SW 1271 (cell line): ENCODE data around the gene AFF3.
A peak's percentile ranks its signal among the peaks of the same experiment; 100 is the strongest.
"Not testable (repeated sequence)": the region's sequence is repeated elsewhere in the genome, so short reads cannot be mapped to it uniquely, and the experiment has no call there.

Experiments
- DNase-seq, 2 experiments: peaks; one replicate each; lab custom pipeline; 2025; lab: John Stamatoyannopoulos, UW

AFF3 gene

DNA sequence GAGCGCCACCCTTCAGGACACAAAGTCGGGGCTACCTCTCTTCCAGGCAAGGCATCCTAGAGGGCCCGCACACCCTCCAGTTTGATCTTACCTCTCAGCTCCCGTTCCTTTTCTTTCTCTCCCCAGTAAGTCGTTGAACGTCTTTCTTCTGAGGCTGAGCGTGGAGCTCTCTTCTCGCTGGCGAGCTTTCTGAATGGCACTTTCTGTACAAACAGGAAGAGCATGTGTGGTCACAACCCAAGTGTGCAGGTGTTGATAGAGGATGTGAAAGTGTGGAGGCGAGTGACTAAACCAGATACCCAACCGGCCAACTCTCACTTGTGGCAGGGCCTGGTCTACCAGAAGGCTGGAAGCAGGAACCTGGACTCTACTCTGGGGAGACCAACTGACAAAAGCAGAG lies at the start of gene AFF3:
AFF3 (minus strand) TSS at position 198 of the 400 bp plus-strand sequence. CDS start 38,136 bp downstream, outside the sequence.
- DNase-seq, result no peak

GRCh38 chr2:100189387-100189786 lies 47.0 kb upstream of the AFF3 start:
- no peak for DNase-seq

GRCh38 chr2:100188326-100188725 lies 45.9 kb upstream of the AFF3 start:
- DNase-seq, result no peak

DNA sequence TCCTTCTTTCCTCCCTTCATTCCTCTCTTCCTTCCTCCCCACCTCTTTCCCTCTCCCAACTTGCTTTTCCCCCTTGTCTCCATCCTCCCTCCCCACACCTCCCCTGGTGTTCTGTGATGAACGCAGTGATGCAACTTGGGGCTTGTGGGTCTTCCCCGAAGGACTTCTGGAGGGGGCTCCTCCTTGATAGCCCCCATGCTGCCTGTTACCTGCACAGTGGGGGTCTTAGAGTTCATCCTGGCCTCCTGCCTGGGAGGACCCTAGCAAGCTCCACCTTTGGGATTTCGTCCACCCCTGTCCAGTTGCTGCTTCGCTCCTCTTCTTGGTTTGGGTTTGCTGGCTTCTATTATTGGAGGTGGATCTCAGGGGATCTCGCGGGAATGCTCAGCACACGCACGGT lies 43.7 kb upstream of the AFF3 start:
- DNase-seq, result no peak

DNA sequence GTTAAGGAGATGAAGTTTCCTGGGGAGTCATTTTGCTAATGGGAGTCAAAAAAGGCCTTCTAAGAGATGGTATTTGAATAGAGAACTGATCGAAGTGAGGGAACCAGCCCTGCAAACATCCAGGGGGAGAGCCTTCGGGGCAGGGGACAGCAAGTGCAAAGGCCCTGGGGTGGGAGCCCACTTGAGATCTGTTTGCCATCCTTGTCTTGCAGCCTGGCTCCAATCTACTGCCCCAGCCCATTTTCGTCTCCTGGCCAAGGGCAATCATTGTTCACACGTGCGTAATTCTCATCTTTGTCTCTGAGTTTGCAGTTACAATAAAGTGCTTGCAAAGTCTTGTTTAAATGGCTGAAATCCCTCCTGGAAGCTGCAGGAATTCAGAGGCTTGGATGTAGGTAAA lies 43.1 kb upstream of the AFF3 start:
- no peak for DNase-seq

GRCh38 chr2:100185105-100185504 lies 42.7 kb upstream of the AFF3 start:
- DNase-seq, result no peak

DNA sequence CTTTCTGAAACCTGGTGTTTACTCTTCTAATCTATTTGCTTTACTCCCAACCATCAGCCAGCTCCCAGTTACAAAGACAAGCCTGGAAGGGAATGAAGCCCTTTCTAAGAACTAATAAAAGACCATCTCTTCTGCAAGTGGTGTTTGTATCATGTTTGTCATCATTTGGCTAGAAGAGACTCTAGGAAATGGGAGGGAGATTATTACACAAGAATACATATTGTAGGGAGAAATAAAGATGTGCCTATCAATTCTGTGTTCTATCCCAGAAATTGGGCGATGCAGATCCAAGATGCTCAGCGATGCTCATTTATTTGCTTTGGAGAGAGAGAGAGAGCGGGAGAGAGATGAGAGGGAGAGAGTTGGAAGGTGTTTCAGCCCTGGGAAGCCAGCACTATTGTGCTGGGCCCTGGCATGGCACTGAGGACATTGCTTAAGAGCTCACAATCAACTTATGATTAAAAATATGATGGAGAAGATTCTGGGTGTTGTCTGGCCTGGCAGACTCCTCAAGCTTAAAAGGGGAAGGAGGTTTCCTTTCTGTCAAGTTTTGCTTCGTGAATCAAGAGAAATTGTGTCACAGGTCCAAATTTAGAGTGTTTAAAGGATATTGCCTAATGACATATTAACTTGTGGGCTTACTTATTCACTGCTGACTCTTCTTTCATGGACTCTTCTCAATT lies 41.8 kb upstream of the AFF3 start:
- DNase-seq, result no peak

DNA sequence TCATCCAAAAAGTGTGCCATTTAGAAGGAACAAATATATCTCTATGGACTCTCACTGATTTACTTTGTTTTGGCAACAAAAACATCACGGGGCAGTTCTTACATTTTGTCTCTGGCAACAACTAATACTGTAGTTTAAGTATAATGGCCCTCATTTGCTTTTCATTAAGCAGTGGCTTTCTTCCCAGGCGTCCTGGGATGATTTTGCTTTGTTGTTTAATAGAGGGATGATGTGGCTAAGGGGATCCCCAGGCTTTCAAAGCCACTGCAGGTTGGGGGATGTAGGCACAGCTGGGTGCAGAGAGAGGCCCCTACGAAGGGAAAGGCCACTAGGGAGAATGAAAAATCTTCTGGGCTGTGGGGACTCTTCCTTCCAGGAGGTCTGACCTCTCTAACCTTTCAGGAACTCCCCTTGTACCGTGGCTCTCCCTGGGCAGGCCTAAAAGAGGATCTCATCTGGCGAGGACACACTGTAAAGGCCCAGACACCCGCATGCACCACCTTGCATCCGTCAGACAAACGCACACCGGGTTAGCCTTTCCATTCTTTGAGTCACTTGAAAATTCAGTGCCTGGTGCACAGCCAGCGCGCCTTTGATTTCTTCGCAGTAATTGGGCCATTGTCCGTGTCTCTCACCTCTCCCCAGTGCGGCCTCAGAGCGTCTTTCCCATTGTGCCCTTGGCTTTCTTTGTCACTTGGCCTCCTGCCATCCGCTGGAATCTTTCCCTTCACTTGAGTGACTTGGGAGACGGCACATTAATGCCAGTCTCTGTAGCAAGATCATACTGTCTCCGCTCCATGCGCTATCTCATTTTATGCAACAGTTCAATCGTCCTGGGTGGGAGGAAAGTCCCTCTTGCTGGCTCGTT lies 40.3 kb upstream of the AFF3 start:
- DNase-seq, result no peak

DNA sequence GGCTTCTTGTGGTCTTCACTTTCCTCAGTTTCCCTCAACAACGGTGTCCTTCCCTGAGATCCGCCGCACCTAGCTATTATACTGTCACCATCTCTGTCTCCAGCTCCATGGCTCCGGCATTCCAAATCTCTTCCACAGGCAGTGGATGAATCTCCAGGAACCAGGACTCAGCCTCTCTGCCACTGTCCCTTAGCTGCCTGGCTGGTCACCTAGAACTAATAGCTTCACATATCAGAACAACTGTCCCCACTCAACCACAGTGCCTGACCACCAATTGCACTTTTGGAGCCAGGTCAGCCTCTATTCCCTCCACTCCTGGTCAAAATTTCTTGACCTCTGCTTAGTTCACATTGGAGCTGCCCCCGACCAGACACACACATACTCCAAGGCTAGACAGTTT lies 38.1 kb upstream of the AFF3 start:
- no peak for DNase-seq

- DNase-seq, result no peak
These were observed 37.4 kb upstream of the AFF3 start for GRCh38 chr2:100179806-100180205.

- DNase-seq, result no peak
These were observed 36.5 kb upstream of the AFF3 start for GRCh38 chr2:100178864-100179263.

- DNase-seq, result peak; percentile 21 to 72
These were observed 35.8 kb upstream of the AFF3 start for GRCh38 chr2:100178085-100178788.

DNA sequence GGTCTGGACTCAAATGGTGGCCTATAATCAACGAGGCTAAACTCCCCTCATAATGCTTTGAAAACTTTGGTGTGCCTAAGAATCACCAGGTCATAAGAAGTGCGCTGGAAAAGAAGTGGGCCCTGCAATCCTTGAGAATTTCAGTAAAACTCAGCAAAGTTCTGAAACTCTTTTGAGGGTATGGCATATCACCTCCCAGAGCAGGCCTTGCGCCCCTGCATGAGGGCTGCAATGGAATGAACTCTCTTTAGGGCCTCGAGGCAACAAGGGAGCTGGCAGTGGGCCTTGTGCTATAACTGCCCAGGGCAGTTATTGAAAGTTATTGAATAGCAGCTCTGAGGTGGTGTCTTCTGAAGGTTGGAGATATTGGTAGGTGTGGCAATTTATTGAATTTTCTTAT lies 34.5 kb upstream of the AFF3 start:
- DNase-seq, result no peak

- DNase-seq, result no peak
These were observed 31.6 kb upstream of the AFF3 start for GRCh38 chr2:100174026-100174431.

GRCh38 chr2:100166701-100167100 lies 24.3 kb upstream of the AFF3 start:
- no peak for DNase-seq

DNA sequence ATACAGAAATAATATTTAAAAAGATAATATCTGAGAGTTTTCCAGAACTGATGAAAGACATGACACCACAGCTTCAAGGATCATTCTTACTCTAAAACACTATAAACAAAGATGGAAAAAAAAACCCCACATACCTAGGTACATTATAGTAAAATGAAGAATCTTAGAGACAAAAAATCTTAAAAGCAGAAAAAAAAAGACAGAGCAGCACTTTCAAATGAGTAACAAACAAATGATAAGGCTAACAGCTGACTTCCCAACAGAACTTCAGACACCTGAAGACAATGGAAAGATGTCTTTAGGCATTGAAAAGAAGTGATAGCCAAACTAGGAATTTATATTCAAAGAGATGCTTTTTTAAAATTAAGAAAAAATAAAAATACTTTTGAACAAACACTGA lies 21.2 kb upstream of the AFF3 start:
- no peak for DNase-seq

GRCh38 chr2:100161945-100162620 lies 19.7 kb upstream of the AFF3 start:
- DNase-seq, result no peak

GRCh38 chr2:100160396-100160795 lies 18.0 kb upstream of the AFF3 start:
- no peak for DNase-seq

GRCh38 chr2:100151832-100152231 lies 9.4 kb upstream of the AFF3 start:
- not testable (repeated sequence) for DNase-seq

- no peak for DNase-seq
These were observed 8.9 kb upstream of the AFF3 start for GRCh38 chr2:100151310-100151709.

- DNase-seq, result no peak
These were observed 6.5 kb upstream of the AFF3 start for GRCh38 chr2:100148883-100149282.

GRCh38 chr2:100146657-100146960 lies 4.2 kb upstream of the AFF3 start:
- no peak for DNase-seq
